Activated effector memory CD4-positive, alpha-beta T cell treated with Interleukin-2 at 50 U/mL for 16 hours (primary cell): ENCODE measurements around the gene BAZ1A.
"Not testable (repeated sequence)": the region's sequence is repeated elsewhere in the genome, so short reads cannot be mapped to it uniquely, and the experiment has no call there.

ENCODE experiments used
- DNase-seq: peaks from one replicate; pipeline ENCODE4 v3.0.0-alpha.2; 2020

The BAZ1A gene

DNA sequence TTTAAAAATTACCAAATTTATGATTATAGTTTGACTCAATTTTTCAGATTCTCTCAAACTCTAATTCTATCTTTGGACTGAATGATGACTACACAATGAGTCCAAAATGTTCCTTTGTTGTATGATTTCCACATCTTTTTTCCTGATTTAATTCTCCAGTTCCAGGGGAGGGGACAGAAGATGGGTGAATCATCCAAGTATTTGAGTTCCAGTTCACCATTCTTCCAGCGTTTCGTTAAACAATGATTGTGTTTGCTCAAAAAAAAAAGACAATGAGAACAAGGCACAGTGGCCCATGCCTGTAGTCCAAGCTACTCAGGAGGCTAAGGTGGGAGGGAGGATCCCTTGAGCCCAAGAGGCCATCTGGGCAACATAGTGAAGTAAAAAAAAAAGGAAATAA lies 23.8 kb downstream of the BAZ1A start:
- no peak for DNase-seq

GRCh38 chr14:34845869-34846268 lies 29.3 kb downstream of the BAZ1A start:
- DNase-seq = no peak

DNA sequence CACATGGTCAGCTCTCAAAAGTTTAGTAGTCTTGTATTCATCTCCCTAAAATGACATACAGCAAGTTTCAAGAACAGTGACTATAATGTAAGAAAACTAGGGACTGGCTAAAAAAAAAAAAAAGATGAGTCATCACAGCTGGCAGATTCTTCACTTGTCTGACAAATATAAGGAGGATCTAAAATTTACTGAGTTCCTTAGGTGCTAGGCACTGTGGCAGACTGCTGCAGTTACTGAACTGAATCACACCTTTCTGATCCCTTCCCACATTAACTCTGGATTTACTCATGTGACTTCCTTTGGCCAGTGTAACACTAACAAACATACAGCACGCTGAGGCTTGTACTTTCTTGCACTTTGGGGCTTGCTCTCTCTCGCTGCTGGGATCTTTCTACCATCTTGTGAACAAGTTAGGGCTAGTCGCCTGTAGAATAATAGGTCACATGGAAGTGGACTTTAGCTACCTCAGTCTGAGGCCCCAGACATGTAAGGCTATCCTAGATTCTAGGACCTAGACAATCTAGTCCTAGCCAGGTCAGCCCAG lies 32.1 kb downstream of the BAZ1A start:
- no peak for DNase-seq

DNA sequence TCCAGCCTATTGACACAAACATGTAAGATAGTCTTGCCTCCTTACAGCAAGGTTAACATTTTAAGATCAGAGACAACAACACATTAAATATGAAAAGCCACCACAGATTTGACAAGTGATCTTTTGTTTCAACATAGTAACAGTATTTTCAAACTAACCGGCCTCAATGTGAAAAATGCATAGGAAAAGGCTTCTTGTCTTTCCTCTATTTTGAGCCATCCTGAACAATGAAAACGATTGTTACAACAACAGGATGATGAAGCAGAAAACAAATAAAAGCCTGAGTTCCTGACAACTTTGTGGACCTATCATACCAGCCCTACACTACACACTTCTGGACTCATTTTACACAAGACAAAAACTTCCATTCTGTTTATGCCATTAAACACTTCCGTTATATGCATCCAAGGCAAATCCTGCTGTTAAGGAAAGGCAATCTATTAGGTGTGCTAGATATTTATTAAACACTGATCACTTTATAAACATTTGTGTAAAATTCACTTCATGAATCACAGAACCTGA lies 37.3 kb downstream of the BAZ1A start:
- DNase-seq = no peak

GRCh38 chr14:34835312-34835711 lies 39.8 kb downstream of the BAZ1A start:
- DNase-seq = no peak

- no peak for DNase-seq
Measured at GRCh38 chr14:34833549-34834523, 41.3 kb downstream of the BAZ1A start.

GRCh38 chr14:34826661-34827060 lies 48.5 kb downstream of the BAZ1A start:
- DNase-seq = no peak

DNA sequence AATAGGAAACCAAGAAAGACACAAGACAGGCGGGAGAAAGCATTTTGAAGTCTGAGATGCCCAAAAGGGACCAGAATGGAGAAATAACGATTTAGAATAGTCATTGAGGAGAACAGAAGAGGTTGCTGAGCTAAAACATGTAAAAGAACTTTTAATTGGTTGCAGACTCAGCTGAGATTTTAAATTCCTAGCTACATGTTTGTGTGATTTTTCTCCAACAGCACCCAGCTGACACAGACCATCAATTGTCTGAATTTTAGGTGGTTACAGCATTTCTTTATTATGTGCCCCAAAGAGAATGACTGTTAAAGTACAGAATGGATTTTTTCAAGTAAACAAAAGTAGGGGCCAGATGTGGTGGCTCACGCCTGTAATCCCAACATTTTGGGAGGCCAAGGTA lies 50.3 kb downstream of the BAZ1A start:
- DNase-seq = no peak

- DNase-seq = no peak
Measured at GRCh38 chr14:34824256-34824655, 50.9 kb downstream of the BAZ1A start.

- no peak for DNase-seq
Measured at GRCh38 chr14:34817768-34818167, 57.4 kb downstream of the BAZ1A start.

DNA sequence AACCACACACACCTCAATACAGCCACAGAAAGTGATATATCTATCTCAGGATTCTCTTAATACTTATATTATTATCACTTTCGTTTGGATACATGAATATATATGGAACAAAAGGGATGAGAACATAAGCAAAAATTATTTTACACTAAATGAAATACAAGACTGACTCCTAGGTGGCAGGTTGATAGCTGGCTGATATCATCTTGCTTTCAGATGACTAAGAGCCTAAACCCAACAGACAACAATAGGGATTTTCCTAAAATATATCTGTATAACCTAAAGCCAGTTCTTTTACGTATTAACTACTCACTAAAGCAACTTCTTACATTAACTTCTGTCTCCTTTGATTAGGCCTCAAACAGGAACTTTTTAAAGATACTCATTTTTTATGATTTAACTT lies 65.1 kb downstream of the BAZ1A start:
- no peak for DNase-seq

DNA sequence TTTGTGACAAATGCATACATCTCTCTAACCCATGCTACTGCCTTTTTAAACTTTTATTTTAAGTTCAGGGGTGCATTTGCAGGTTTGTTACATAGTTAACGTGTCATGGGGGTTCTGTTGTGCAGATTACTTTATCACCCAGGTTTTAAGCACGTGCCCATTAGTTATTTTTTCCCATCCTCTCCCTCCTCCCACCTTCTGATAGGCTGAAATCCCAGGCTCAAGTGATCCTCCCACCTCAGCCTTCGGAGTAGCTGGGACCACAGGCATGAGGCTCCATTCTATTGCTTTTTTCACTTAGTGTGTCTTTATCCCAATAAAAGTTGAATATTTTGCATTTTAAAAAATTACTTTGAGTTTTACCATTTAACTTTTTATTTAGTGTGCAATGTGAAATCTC lies 68.9 kb downstream of the BAZ1A start:
- DNase-seq = no peak

GRCh38 chr14:34804933-34805332 lies 70.2 kb downstream of the BAZ1A start:
- no peak for DNase-seq

DNA sequence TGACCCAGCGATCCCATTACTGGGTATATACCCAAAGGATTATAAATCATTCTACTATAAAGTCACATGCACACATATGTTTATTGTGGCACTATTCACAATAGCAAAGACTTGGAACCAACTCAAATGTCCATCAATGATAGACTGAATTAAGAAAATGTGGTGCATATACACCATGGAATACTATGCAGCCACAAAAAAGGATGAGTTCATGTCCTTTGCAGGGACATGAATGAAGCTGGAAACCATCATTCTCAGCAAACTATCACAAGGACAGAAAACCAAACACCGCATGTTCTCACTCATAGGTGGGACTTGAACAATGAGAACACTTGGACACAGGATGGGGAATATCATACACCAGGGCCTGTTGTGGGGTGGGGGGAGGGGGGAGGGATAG lies 76.3 kb downstream of the BAZ1A start:
- not testable (repeated sequence) for DNase-seq

GRCh38 chr14:34797747-34798583 lies 77.2 kb downstream of the BAZ1A start:
- DNase-seq = no peak

DNA sequence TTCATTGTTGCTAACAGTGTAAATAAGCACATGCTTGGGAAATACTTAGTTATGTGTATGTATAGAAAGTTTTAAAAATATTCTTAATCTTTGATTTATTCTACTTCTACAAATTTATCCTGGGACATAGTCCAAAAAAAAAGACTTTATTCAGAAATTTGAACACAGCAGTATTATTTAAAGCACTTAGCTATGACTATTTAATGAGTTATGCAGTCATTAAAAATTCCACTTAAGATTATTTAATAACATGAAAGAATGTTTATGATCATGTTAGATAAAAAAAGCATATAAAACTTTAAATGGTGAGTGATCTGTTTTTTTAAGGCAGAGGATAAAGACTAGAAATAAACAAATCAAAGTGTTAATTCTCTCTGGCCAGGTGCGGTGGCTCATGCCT lies 78.3 kb downstream of the BAZ1A start:
- no peak for DNase-seq

- DNase-seq = no peak
Measured at GRCh38 chr14:34794941-34795340, 80.2 kb downstream of the BAZ1A start.

DNA sequence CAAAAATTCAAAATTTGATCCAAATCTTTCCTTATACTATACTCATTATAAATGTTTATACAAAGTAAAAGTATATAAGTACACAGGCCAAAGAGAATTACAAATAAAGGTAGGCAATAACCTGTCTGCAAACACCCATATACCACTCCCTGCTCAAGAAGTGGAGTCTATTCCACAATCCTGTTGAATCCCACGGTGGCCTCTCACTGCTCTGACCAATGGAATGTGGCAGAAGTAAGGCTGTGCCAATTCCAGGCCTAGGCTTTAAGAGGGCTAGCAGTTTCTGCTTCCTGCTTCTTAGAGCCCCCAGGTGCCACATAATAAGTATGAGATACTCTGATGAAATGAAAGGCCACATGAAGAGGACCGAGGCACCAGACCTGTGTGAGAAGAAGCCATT lies 80.9 kb downstream of the BAZ1A start:
- no peak for DNase-seq

GRCh38 chr14:34792598-34792997 lies 82.6 kb downstream of the BAZ1A start:
- no peak for DNase-seq

DNA sequence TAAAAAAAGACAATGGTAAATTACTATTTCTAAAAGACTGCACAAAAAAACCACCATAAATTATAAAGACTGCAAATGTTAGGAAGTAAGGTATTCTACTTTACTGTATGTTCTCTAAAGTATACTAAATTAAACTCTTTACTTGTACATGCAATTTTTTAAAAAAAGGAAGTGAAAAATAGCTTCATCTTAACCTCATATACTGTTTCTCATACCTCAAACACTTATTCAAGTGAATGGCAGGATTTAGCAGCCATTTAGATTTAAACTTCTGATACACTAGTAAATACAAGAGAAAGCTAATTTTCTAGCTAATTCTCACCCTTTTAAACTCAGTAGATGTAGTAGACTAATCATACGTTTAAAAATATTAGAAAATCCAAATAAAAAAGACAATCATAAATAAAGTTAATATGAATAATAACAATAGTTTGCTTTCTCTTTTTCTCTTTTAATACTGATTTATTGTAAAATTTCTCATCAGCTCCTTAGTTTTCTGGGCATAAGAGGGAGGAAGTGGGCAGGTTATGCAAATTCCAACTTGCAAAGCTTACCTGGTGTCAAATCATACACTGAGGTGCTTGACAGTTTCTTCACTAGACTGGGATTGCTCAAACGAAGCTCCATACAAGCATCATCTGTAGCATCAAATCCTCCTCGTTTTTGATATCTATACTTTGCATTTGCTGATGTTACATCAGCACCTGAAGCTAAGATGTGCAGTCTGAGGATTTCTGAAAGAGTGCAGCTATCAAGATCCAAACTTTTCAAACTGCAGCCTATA lies 89.7 kb downstream of the BAZ1A start:
- no peak for DNase-seq

DNA sequence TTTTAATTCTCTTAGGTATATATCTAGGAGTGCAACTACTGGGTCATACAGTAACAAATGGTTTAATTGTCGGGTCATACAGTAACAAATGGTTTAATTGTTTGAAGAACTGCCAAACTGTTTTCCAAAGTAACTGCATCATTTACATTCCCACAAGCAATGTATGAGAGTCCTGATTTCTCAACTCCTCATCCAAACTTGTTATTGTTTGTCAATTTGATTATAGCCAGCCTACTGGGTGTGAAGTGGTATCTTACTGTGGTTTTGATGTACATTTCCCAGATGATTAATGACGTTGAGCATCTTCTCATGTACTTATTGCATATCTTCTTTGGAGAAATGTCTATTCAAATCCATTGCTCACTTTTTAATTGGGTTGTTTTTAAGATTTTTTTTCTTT lies 93.1 kb downstream of the BAZ1A start:
- DNase-seq = no peak

GRCh38 chr14:34781242-34781641 lies 93.9 kb downstream of the BAZ1A start:
- no peak for DNase-seq

GRCh38 chr14:34780646-34781045 lies 94.5 kb downstream of the BAZ1A start:
- no peak for DNase-seq
